Motor neuron (in vitro differentiated cells): ENCODE data around the gene BCL7C. TPM values are rescaled to one million over a fixed set of nuclear protein-coding genes. Genes with fewer than 3 reads are reported as not detected.

Experiments
- ATAC-seq, 8 experiments: fragments of 200-7000 bp; cut with Tn5 transposase; replicated peaks in 6 of 8; 2 replicates each; pipeline ENCODE4 v1.8.0; 2021; ENCODE audit warnings: mild to moderate bottlenecking in 8 of 8, moderate library complexity in 8 of 8
- H3K27ac ChIP-seq, 2 donors: fragments of 250-450 bp; sonication (Bioruptor Pico); 2 replicates each; pipeline ENCODE4 v1.9.0; 2021; ENCODE audit warnings: antibody characterized with exemption in 2 of 2, mild to moderate bottlenecking in 2 of 2, moderate library complexity in 1 of 2
- H3K4me1 ChIP-seq, 2 donors: fragments of 250-450 bp; sonication (Bioruptor Pico); replicated peaks in 1 of 2; 2 replicates each; pipeline ENCODE4 v1.6.1; 2021; ENCODE audit warnings: antibody characterized with exemption in 2 of 2, mild to moderate bottlenecking in 2 of 2, moderate library complexity in 1 of 2
- H3K4me3 ChIP-seq, 5 donors: fragments of 250-450 bp; sonication (Bioruptor Pico); 2 replicates each; pipeline ENCODE4 v1.9.0; 2021; ENCODE audit warnings: antibody characterized with exemption in 5 of 5, mild to moderate bottlenecking in 5 of 5, moderate library complexity in 4 of 5
- WGBS, 10 experiments: fragments of 450-650 bp; shearing (Covaris generic); methylation state at CpG; one replicate each; pipeline ENCODE4 v1.0.0; 2022; 5-methylcytosine and 5-hydroxymethylcytosine counted together
- in situ Hi-C, 9 experiments: fragments of 400-800 bp; cut with MboI; loops; one replicate each; pipeline ENCODE4 v1.15.0; 2021; ENCODE audit warnings: low sequenced_read_pairs in 9 of 9, low pct_unique_long_range_greater_than_20kb in 2 of 9; ENCODE audit not compliant: unreplicated experiment in 9 of 9
- total RNA-seq, 8 experiments: library from RNA; unstranded; fragments of 300-600 nt; gene quantifications; 2 replicates each; pipeline versions ENCODE4 v1.2.3 to v1.2.4, GENCODE V29; 2022

BCL7C gene
- total RNA-seq, 8 experiments from 2014 or later = 16.7 to 40.3 (median 20.5) TPM

- Histone ChIP-seq H3K4me3 (no peak overlapping the region), H3K4me1 (no peaks in the 10 kb centered on the region), H3K27ac (no peak overlapping the region)
- WGBS, 10 experiments = 57 to 100% (median 90%) methylated on average over 1 of the region's 1 CpG; no CpG with 5 or more reads in 6 of the 10 experiments
- in situ Hi-C loops = loop anchor here in 2 of 9 experiments (5.0 to 10.0 kb wide), 2 partner anchors 71 to 74 kb away; no protein-coding TSS in a partner anchor
- ATAC-seq = no peak
Measured at GRCh38 chr16:30918614-30919013, 24.7 kb upstream of the BCL7C start.

DNA sequence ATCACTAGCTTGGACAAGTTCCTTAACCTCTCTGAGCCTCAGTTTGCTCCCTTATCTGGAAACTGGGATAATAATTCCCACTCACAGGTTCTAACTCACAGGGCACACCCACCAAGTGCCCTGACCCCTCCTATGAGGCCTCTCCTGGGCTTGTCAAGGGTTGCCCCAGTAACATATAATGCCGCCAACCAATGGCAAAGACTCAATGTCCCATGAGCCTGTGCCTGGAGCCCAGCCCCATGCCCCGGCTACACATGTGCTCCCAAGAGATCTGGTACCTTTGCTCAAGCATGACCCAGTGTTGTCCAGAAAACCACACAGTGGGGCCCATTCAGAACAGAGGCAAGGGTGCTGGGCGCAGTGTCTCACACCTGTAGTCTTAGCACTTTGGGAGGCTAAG, 21.0 kb upstream of the BCL7C start:
- 67 to 100% (median 100%) methylated on average over 1 to 3 of the region's 3 CpGs; no CpG with 5 or more reads in 5 of the 10 experiments for WGBS, 10 experiments
- H3K4me1 ChIP-seq = no peaks in the 10 kb centered on the region
- H3K4me3 ChIP-seq = no peak overlapping the region
- in situ Hi-C loops = loop anchor here in 2 of 9 experiments (5.0 to 10.0 kb wide), 2 partner anchors 68 to 70 kb away; no protein-coding TSS in a partner anchor
- H3K27ac ChIP-seq = no peak overlapping the region
- ATAC-seq = peak in 2 of 8 experiments; percentile 20 to 32

GRCh38 chr16:30912794-30913412, 19.0 kb upstream of the BCL7C start:
- in situ Hi-C loops = loop anchor here in 1 of 9 experiments (10.0 kb wide), 1 partner anchor 68 kb away; no protein-coding TSS in a partner anchor
- 30 to 92% (median 82%) methylated on average over 1 to 4 of the region's 6 CpGs; no CpG with 5 or more reads in 3 of the 10 experiments for WGBS, 10 experiments
- Histone ChIP-seq H3K4me1 (no peaks in the 10 kb centered on the region), H3K4me3 (no peak overlapping the region), H3K27ac (no peak overlapping the region)
- ATAC-seq = no peak

DNA sequence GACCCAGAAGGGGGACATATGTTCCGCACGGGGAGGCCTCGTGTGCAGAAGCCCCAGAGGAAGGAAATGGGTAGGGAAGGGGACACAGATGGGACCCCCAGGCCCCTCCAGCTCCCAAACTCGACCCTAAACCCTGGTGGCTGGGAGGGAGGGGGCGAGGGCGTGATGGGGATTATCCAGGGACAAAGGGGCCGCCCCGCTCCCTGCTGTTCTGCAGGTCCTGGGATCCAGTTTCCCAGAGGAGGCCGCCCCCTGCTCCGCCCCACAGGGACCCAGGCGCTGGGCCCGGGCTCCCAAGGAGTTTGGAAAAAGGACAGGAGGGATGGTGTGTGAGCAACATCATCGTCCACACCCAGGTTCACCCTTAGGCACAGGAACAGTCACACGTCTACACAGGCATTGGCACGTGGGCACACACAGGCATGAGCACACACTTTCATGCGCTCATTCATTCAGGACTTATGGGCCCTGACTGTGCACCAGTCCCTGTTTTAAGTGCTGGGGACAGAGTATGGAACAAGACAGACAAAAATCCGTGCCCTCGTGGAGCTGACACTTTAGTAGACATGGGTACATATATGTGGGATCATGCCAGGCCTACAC, 16.7 kb upstream of the BCL7C start:
- in situ Hi-C loops = loop anchor here in 1 of 9 experiments (10.0 kb wide), 1 partner anchor 66 kb away; no protein-coding TSS in a partner anchor
- WGBS, 10 experiments = 30 to 100% methylated on average over 1 to 2 of the region's 18 CpGs; no CpG with 5 or more reads in 8 of the 10 experiments
- H3K27ac ChIP-seq = no peak overlapping the region
- H3K4me1 ChIP-seq = no peaks in the 10 kb centered on the region
- no peak for ATAC-seq
- no peak overlapping the region for H3K4me3 ChIP-seq

DNA sequence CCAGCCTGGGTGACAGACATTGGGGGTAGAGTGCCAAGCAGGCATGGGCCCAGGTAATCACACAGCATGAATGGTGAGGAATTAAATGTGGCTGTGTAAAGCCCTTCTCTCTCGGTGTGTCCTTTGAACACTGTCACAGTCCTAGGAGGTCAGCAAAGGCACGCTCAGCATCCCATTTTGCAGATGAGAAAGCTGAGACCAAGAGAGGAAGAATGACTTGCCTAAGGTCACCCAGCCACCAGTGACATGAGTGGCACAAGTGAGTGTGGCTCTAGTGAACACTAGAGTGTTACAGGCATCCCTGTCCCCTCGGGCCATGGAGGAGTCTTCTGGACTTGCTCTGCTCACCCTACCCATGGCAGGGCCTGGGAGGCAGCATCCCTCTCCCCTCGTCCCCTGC, 13.2 kb upstream of the BCL7C start:
- 60 to 100% (median 82%) methylated on average over 1 to 2 of the region's 4 CpGs; no CpG with 5 or more reads in 4 of the 10 experiments for WGBS, 10 experiments
- H3K4me3 ChIP-seq = no peak overlapping the region
- H3K27ac ChIP-seq = no peak overlapping the region
- no peak for ATAC-seq
- H3K4me1 ChIP-seq = no peaks in the 10 kb centered on the region
- in situ Hi-C loops = no loop called here

GRCh38 chr16:30904114-30904780, 10.4 kb upstream of the BCL7C start:
- Histone ChIP-seq H3K4me1 (peaks cover 6% of the 10 kb centered on the region in 2 donors), H3K27ac (no peak overlapping the region), H3K4me3 (no peak overlapping the region)
- 90 to 100% (median 100%) methylated on average over 2 to 11 of the region's 19 CpGs; no CpG with 5 or more reads in 3 of the 10 experiments for WGBS, 10 experiments
- in situ Hi-C loops = no loop called here
- ATAC-seq = no peak

DNA sequence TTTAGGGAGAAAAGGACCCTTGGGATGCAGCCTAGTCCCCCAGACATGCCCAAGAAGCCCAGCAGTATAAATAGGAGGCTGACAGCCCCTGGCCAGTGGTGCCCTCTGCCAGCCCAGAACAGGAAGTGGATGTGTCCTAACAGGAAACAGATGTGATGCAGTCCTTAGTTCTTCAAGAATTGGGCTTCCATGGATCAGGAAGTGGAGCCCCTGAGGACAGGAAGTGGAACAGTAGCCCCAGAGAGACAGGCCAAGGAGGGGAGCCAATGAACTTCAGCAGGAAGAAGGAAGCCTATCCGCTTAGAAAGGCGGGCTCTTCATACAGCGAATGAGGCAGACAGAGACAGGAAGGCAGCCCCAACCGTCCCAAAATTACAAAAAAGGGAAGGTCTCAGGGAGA, 9.7 kb upstream of the BCL7C start:
- Histone ChIP-seq H3K27ac (no peak overlapping the region), H3K4me1 (peaks cover 6% of the 10 kb centered on the region in 2 donors), H3K4me3 (no peak overlapping the region)
- WGBS, 10 experiments = 81 to 100% (median 100%) methylated on average over 1 to 4 of the region's 4 CpGs; no CpG with 5 or more reads in 5 of the 10 experiments
- no peak for ATAC-seq
- in situ Hi-C loops = no loop called here

GRCh38 chr16:30903002-30903401, 9.1 kb upstream of the BCL7C start:
- no peak for ATAC-seq
- Histone ChIP-seq H3K4me1 (peaks cover 6% of the 10 kb centered on the region in 2 donors), H3K4me3 (no peak overlapping the region), H3K27ac (no peak overlapping the region)
- in situ Hi-C loops = no loop called here
- 46 to 100% (median 100%) methylated on average over 1 to 3 of the region's 4 CpGs for WGBS, 10 experiments

DNA sequence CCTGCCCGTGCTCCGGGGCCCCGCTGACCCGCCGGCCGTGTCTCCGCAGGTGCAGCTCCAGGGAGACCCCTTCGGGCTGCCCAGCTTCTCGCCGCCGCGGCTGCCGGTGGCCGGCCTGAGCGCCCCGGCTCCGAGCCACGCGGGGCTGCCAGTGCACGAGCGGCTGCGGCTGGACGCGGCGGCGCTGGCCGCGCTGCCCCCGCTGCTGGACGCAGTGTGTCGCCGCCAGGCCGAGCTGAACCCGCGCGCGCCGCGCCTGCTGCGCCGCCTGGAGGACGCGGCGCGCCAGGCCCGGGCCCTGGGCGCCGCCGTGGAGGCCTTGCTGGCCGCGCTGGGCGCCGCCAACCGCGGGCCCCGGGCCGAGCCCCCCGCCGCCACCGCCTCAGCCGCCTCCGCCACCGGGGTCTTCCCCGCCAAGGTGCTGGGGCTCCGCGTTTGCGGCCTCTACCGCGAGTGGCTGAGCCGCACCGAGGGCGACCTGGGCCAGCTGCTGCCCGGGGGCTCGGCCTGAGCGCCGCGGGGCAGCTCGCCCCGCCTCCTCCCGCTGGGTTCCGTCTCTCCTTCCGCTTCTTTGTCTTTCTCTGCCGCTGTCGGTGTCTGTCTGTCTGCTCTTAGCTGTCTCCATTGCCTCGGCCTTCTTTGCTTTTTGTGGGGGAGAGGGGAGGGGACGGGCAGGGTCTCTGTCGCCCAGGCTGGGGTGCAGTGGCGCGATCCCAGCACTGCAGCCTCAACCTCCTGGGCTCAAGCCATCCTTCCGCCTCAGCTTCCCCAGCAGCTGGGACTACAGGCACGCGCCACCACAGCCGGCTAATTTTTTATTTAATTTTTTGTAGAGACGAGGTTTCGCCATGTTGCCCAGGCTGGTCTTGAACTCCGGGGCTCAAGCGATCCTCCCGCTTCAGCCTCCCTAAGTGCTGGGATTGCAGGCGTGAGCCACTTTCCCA, 8.4 kb upstream of the BCL7C start:
- H3K27ac ChIP-seq = peak overlapping the region; percentile 68 to 76

DNA sequence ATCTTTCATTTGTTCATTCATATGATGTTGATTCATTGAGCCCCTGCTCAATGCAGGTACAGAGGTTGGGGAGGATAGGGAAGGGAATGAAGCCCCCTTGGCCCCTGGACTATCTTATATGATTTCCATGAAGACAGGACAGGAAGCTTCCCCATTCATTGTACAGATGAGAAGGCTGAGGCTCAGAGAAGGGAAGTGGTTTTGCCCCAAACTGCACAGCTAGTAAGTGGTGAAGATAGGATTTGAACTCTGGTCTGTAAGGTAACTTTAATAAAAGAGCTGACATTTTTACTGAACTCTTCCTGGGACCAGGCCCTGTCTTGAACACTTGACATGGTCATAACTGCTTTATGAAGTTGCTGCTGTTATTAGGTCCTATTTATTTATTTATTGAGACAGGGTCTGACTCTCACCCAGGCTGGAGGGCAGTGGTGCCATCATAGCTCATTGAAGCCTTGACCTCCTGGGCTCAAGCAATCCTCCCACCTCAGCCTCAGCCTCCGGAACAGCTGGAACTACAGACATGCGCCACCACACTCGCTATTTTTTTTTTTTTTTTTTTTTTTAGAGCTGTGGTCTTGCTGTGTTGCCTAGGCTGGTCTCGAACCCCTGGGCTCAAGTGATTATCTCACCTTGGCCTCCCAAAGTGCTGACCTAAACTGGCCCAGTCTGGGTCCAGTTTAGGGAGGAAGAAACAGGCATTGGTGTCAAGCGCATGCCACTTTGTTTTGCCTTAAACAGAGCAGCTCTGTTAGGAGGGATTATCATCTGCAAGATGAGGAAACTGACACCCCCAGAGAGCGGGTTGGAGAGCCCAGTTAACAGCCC, 7.5 kb upstream of the BCL7C start:
- peak overlapping the region; percentile 68 to 76 for H3K27ac ChIP-seq
- H3K4me3 ChIP-seq = peak overlapping the region; percentile 27 to 38 (median 31)
- WGBS, 10 experiments = 0 to 83% (median 43%) methylated on average over 1 to 4 of the region's 6 CpGs; no CpG with 5 or more reads in 2 of the 10 experiments
- ATAC-seq = no peak
- in situ Hi-C loops = no loop called here
- H3K4me1 ChIP-seq = peaks cover 10% of the 10 kb centered on the region in 2 donors

More for the DNA sequence above, 8.4 kb upstream of the BCL7C start:
- peak; percentile 93 to 99 (median 96) for ATAC-seq
- Histone ChIP-seq H3K4me3 (peak overlapping the region; percentile 27 to 38 (median 31)), H3K4me1 (peaks cover 6 to 7% of the 10 kb centered on the region in 2 donors)
- in situ Hi-C loops = no loop called here
- WGBS, 10 experiments = 12 to 100% (median 96%) methylated on average over 1 to 8 of the region's 99 CpGs; no CpG with 5 or more reads in 4 of the 10 experiments

GRCh38 chr16:30900588-30900987, 6.7 kb upstream of the BCL7C start:
- H3K4me1 ChIP-seq = peaks cover 17 to 18% of the 10 kb centered on the region in 2 donors
- no peak overlapping the region for H3K27ac ChIP-seq
- H3K4me3 ChIP-seq = no peak overlapping the region
- ATAC-seq = no peak
- WGBS, 10 experiments = 75 to 100% (median 88%) methylated on average over 1 to 5 of the region's 5 CpGs; no CpG with 5 or more reads in 1 of the 10 experiments
- in situ Hi-C loops = no loop called here
